NOMO-1 treated with dmso at 0.1 percent for 144 hours (cell line): ENCODE data around the gene ZNF423.

Experiments used
- DNase-seq: peaks from one replicate; lab custom pipeline; 2025; ENCODE audit not compliant: unreplicated experiment; lab: John Stamatoyannopoulos, UW

Gene ZNF423

DNA sequence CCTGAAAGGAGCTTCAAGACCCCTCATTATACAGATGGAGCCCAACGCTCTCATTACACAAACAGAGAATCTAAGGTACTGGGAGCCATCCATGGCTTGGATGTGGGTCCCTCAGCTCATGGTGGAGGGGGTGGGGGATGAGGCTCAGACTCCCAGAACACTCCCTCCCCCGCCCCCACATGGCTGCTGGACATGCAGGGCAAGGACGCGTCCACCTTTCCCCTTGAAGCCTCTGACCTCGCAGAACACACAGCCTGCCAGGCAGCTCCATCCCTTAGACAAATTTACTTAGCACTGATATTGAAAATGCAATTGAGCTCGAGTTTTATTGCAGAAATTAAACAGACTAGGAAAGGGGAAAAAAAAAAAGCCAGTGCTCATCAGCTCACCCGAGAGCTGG, 203.9 kb downstream of the ZNF423 start:
- DNase-seq, result no peak

DNA sequence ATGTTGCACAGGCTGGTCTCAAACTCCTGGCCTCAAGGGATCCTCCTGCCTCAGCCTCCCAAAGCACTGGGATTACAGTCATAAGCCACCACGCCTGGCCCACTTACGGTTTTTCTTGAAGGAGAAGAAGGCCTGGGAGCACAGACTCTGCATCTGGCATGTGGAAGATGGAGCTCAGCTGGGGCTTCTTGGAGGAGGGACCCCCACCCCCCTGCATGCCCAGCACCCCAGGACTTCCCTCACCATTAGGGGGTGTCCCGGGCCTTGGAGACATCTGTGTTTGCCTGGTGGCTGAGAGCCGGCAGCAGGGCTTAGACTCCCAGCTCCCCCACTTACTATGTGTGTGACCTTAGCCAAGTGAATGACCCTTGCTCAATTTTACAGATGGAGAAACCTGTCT, 204.7 kb downstream of the ZNF423 start:
- DNase-seq, result no peak

DNA sequence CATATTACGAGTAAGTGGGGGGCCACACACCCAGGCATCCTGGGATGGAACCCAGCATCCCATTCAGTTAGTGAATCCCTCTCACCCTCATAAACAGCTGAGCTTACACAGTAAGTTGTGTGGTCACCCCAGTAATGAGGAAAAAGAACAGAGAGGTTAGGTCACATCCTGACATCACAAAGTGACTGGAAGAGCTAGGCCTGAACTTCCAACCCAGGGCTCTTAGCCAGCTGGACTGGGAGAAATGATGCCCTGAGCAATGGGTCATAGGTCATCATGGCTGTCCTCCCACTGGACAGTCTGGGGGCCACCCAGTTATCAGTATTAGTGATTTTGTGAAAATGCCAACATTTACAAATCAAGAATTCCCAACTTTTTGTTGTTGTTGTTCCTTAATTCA, 205.3 kb downstream of the ZNF423 start:
- DNase-seq, result no peak

DNA sequence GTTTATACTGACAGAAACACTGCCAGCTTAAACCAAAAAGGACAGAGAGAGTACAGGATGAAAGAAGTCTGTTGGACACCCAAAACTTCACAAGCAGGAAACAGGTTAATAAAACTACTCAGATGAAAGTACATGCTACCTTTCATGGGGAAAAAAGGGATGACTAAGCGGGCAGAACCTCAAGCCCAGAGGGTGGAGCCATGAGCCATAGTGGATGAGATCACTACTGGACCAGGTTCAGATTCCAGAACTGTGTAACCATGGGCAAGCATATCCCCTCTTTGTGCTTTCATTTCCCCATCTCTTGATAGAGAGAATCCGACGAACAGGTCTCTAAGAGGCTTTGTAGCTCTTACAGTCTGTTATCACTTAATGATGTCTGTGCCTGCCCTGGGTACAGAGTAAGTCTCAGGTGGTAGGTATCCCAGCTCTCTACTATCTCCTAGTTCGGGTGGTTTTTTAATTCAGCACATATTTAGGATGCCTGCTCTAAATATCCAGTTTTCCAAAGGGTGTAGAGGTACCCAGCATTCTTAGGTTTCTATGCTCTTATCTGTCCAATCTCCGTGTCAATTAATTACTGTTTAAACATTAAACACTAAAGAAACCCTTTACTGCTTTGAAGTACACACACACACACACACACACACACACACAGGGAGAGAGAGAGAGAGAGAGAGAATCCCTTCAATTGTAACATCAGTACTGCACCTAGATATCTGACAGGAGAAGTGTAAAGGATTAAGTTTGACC, 206.7 kb downstream of the ZNF423 start:
- no peak for DNase-seq

DNA sequence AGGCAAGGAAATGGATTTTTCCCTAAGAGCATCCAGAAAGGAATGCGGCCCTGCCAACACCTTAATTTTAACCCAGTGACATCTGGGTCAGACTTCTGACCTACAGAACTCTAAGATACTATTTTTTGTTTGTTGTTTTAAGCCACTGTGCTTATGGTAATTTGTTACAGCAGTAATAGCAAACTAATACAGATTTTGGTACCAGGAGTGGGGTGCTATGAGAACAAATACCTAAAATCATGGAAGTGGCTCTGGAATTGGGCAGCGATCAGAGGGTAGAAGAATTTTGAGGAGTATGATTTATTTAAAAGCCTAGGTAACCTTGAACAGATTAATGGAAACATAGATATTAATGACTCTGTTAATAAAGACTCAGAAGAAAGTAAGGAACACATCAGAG, 208.2 kb downstream of the ZNF423 start:
- no peak for DNase-seq

DNA sequence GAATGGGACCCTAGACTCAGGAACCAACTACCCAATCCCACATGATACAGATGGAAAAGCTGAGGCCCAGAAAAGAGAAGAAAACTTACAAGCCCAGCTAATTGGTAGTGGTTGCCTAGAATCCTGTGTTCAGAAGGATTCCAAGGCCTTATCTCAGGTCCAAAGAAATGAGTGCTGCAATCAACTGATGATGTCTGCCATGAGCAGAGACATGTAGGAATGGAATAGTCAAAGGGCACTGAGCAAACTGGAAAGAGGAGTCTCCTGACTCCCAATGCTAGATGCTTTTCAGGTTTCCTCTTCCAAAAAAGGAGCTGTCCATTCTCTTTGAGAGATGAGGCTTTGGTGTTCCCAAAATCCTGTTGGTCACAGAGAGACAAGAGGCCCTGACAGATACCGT, 210.6 kb downstream of the ZNF423 start:
- DNase-seq, result no peak

DNA sequence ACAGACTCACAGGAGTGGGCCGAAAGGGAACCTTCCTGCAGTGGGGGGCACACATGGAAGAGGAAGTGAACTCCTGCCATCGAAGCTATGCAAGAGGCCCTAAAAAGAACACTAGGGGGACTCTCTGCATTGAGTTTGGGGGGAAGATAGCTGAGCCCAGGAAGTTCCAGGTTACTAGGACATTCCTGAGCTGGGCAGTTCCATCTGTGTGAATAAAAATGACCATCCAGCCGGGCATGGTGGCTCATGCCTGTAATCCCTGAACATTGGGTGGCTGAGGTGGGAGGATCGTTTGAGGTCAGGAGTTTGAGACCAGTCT, 211.8 kb downstream of the ZNF423 start:
- no peak for DNase-seq

DNA sequence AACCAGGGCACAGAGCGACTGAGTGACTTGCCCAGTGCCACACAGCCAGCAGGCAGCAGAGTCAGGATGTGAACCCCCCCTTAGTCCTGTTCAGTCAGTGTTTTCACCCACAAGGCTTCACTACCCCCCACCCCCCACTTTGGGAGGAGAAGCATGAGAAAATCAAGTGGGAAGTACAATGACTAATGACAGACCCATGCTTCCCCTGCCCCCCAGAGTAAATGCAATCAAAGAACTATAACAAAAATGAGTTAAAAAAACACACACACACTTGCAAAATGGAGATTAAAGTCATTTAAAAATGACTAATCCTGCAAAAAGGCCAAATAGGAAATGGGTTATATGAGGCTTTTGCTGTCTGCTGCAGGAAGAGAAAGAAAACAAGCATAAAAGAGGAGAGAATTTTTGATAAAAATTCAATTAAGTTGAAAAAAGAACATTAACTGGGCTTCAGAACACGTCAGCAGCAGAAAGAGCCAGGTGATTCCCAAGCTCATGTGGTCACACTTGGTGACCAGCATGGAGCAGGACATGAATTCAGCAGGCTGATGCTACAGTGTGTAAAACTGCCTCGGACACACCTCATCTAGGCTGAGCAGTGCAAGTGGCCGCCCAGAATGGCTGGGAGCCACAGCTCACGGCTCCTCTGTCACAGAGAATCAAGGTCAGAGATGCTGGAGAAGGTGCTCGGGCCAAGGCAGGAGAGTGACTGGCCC, 212.3 kb downstream of the ZNF423 start:
- DNase-seq, result no peak

DNA sequence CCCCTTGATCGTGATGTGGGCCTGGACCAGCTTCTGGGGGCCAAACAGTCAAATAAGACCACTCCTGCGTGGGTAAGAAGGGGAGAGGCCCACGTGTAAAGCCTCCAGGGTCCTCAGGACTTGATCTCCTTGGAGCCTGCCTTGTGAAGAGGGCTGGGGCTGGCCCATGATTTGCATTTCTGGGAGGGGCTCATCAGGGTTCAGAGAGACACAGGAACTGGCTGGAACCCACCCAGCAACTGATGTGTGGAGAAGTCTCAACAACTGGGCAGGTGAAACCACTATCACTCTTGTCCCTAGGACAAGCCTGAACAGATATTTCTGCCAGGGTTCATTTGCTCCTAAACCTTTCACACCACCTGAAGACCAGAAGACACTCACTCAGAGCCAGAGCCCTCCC, 214.7 kb downstream of the ZNF423 start:
- DNase-seq, result no peak

DNA sequence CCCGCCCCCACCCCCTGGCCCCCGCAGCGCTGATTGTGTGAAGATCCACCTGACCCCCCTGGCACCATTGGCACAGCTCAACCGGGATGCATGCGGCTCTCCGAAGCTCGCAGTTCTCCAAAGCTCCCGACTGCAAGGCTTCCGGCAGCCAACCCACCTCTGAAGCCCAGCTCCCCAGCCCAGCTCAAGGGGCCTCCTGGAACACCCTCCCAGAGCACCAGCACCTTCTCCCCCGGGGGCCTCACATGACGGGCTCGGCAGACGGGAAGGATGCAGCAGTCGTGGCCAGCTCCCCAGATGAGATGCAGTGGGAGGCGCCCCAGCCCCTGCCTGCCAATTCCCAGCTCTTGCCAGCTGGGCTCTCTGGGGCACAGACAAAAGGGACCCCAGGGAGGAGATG, 215.3 kb downstream of the ZNF423 start:
- no peak for DNase-seq

DNA sequence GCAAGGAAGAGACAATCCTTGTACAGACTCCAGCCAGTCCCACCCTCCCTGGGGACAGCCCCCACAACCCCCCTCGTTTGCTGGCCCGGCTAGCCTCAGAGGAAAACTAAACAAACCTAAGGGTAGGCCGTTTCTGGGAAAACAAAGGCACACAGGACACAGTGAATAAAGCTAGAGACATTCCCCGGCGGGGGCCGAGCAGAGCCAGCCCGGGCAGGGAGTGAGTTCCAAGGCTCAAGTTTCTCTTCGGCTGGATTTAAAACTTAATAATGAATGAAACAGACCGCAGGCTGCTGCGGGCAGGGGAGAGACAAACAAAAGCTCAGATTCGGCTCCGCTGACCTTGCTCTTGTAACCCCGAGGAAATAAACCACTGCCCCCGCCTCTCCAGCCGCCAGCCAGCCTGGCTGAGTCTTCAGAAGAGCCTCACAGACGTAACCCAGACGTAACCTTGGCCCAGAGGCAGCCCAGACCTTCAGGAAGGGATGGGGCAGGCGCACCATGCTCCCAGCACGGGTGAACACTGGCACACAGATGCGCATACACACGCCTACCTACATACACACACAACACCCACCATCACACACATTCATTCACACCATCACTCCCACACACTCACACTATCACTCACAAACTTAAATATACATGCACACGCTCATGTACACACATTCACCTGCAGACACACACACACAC, 216.0 kb downstream of the ZNF423 start:
- DNase-seq, result no peak

DNA sequence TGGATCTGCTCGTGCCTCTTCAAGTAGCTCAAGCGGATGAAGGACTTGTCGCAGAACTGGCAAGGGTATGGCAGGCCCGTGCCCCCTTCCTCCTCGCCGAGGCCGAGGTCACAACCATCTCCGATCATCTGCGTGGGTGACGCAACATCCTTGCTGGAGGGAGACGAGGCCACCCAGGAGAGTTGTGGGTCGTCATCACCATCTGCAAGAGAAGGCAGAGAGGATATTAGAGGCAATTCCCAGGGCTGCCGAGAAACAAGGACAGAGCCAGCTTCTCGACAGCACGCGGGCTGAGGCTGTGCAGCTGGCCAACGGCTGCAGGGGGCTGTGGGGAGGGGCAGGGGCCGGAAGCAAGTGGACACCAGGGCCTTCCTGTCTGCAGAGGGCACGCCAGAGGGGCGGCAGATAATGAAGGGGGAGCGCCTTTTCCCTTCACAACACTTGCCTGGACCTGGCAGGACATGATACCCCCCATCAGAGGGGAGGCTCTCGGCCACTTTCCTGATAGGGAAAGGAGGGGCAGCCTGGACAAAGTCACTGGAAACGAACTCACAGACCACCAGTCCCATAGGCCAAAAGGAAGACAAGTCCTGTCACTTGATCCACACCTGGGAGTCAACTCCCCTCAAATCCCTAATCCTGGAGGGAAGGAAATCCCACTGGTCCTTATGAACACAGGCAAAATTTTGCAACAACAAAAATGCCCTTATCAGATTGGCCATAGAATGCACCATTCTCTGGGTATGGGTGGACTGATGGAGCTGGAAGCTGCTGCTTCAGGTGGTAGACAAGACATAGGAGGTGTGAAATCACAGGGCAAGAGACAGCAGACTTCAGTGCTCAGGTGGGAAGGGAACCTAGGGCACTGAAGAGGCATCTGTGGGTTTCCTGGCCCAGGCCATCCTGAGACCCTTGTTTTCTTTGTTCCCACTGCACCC, 217.0 kb downstream of the ZNF423 start:
- no peak for DNase-seq

DNA sequence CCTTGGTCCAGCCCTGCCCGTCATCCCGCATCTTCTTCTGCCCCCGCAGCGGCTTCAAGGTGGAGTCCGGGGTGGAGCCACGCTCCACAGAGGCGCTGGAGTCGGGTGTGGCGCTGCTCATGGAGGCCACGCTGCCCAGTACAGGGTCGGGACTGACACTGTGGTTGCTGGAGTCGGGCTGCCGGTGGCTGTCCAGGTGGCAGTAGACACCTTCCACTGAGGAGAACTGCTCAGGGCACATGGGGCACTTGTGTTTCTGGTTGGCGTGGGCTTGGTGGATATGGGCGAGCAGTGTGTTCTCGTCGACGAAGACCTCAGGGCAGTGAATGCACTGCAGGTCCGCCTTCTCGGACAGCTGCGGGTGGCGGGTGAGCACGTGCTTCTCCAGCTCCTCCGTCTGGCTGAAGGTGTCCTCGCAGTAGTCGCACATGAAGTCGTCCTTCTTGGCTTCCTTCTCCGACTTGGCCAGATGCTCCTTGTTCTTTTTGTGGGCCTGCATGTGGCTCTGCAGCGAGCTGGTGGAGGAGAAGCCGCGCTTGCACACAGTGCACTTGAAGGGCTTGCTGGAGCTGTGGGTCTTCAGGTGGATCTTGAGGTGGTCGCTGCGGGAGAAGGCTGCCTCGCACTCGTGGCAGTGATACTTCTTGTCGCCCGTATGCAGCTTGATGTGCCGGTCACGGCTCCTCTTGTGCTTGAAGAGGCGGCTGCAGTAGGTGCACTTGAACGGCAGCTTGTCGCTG, 217.8 kb downstream of the ZNF423 start:
- DNase-seq, result no peak

DNA sequence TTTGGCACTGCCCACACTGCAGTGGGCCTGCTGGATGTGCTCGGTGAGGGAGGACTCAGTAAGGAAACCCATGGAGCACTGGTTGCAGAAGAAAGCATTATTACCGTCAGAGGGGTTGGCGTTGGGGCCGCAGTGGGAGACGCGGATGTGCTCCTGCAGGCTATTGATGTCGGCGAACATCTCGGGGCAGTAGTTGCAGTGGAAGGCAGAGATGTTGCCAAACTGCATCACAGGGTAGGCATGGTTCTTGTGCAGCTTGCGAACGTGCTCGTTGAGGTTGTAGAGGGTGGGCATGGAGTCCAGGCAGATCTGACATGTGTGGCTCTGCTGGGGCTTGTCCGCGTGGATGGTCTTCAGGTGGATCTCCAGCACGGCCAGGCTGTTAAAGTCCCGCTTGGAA, 218.4 kb downstream of the ZNF423 start:
- DNase-seq, result no peak

DNA sequence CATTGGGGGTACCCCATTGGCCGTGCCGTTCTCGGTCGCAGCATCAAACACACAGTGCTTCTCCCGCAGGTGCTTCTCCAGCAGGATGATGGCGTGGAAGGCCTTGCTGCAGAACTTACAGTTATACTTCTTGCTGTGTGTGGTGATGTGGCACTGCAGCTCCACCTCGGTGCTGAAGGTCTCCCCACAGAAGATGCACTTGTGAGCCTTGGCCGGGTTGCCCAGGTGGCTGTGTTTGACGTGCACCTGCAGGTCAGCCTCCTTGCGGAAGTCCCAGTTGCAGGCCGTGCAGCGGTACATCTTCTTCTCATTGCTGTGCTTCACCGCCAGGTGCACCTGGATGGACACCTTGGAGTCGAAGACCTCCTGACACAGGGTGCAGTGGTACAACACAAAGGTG, 219.3 kb downstream of the ZNF423 start:
- DNase-seq, result no peak

DNA sequence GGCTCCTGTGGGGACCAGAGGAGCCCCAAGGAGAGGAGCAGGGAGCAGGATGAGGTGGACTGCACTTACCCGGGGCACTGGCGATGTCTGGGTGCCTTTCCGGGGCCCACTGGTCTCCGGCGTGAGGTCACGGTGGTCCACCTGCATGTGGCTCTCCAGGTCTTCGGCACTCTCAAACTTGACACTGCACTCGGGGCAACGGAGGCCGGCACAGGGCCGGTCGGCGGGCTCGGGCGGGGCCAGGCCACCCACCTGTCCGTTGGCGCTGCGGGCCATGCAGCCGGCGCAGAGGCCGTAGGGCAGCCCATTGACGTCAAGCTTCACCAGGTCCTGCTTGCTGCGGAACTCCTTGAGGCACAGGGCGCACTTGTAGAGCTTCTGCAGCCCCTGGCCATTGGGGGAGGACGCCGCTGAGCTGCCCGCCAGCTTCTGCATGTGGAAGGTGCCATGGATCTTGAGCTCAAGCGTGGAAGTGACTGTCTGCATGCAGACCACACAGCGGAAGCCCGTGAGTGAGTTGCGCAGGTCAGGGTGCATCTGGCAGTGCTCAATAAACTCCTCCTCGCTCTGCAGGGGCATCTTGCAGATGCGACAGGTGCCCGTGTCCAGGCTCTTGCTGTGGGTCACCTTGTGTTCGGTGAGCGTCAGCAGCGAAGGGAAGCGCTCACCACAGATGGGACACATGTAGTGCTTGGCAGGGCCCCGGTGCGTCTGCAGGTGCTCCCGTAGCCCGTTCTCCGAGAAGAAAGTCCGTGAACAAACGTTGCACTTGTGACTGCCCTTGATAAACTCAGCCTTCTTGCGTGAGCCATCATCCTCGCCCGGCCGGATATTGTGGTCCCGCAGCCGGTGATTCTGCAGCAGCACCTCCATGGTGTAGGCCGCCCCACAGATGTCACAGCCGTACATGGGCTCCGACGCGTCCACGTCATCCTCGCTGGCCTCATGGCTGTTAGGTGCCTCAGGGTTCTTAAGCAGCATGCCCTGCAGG, 220.0 kb downstream of the ZNF423 start:
- DNase-seq, result no peak

DNA sequence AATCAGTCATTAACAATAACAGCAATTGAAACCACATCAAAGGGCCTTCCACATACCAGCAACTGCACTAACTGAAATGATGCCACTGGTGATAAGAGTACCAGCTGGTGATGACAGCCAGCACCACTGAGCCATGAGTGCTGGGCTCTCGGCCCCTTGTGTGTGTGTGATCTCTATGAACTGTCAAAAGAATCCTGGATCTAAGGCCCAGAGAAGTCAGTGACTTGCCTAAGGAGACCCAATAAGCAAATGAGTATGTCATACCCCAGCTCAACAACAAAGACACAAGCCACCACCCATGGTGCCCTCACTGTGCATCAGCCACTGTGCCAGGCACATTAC, 220.9 kb downstream of the ZNF423 start:
- no peak for DNase-seq

DNA sequence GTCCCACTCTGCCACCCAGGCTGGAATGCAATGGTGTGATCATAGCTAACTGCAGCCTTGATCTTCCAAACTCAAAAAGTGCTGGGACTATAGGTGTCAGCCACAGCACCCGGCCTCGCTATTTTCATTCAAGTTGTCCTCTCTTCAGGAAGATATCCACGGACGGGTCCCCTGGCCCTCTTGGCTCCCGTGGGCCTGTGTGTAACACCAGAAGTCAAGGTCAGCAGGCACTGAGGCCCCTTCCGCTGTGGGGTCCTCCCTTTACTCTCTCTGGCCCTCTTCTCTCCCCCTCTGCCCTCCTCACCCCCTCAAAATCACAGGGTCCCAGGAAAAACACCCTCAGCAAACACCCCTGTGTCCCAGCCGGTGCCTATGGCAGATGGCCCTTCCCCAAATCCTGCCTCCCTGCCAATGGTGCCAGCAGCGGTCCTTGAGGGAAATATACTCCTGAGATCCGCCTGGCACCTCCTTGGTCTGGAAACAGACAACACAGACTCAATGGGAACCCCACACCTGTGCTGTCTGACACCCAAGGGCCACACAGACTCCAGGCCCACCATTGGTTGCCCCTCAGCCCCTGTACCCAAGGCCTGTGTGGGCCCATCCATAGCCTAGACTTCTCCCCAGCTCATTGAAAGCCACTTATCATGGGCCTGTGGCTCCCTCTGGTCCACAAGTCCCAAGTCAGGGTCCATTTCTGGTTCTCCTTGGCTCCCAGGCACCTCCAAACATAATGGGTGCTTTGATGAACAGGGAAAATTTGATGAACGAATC, 221.5 kb downstream of the ZNF423 start:
- DNase-seq, result no peak

DNA sequence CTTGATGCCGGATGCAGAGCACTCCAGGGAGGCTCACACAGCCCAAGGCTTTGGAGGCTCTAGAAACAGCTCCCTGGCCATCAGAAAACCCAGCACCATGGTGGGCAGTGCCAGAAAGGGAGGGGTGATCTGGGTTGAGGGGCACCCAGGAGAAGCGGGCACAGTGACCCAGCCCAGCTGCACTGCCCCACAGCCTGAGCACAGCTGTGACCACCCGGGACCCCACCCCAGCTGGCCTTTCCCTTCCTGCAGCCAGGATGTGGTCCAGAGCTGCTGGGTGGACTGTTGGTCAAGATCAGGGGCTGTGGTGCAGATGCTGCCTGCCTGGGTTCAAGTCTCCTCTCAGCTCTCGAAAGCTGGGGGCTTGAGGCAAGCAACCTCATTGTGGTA, 223.1 kb downstream of the ZNF423 start:
- DNase-seq, result no peak
